DLD1 (cell line): ENCODE results near the gene COMMD6.

ENCODE experiments used
- in situ Hi-C: cut with HindIII; loops from 2 replicates; pipeline ENCODE4 v1.10.0; 2017; ENCODE audit warnings: low sequenced_read_pairs

The COMMD6 gene

GRCh38 chr13:75485286-75486062 lies 52.2 kb downstream of the COMMD6 start:
- in situ Hi-C loops = no loop called here

DNA sequence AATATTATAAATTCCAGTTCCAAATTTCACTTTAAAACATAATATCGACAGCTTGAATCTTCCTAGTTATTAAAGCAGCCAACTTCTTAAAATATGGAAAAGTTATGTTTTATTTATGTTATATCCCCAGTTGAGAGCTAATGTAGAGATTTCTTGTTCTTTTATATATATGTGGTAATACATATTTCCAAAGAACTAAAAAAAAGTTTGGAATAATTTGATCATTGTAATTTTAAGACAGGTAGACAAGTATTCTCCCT lies 54.9 kb downstream of the COMMD6 start:
- in situ Hi-C loops = no loop called here

DNA sequence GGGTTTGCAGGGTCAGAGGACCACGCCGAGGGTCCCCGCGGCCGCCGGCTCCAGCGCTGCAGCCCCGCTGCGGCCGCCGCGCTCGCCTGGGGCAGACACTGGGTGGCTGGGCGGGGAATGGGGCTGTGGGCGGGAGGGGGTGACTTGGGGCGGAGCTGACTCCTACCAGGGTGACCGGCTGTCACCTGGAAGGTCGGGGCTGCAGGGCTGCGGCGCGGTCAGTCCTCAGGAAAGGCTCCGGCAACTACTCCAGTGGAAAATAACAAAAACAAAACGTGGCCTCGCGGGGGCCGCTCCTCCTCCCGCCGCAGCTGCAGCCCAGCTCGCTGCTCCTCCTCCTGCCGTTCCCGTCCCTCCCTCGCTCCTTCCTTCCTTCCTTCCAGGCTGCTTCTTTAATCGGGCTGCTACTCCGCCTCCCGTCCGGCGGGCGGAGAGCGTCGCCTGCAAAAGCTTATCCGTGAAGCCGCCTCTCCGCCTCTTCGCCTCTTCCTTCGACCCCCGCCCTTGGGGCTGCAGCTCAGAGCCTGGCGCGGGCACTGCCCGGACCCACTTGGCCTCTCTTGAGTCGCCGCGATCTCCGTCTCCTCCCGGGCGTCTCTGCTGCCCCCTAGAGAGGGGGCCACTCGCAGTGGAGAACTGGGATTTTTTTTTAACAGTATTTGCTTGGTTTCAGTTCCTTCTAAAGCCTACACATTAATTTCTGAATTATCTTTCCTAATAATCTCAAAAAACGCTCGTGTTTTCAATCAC lies 55.4 kb downstream of the COMMD6 start, which contains the start of gene TBC1D4:
Gene TBC1D4, minus strand, starts transcription at position 100 of the 750 bp plus-strand sequence. CDS start 402 bp downstream, outside the sequence.
- in situ Hi-C loops = no loop called here

DNA sequence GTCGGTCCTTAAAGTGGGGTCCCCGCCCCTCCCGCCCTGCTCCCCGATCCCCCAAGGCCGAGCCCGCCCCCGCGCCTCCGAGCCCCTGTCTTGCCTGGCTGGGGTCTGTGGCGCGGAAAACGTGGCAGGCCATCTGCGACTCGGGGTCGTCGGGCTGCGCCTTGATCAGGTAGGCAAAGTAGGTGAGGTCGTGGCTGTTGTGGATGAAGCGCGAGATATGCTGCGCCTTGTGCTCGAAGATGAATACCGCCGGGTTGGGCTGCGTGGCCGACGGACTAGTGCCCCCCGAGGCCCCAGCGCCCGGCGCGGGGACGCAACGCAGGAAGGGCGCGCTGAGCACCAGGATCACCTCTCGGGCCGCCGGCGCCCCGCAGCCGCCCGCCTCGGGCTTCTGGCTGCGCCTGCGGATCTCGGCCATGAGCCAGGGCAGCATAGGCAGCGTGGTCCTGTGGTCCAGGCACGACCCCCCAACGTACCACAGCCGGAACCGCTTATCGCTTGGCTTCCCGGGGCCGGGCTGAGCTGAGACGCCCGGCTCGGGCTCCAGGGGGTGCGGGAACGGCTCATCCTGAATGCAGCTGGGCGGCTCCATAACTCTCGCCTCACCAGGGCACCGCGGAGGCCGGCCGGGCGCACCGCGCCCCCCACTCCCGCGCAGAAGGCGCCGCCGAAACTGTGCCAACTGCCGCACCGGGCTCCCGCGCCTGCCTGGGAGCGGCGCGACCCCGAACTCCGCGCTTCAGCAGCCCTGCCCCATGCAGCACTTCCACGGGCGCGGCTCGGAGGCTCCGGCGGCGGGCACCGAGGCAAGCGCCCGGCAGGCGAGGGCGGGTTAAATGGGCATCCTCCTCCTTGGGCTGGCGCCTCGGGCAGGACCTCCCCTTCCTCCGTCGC lies 56.2 kb downstream of the COMMD6 start:
- in situ Hi-C loops = no loop called here

DNA sequence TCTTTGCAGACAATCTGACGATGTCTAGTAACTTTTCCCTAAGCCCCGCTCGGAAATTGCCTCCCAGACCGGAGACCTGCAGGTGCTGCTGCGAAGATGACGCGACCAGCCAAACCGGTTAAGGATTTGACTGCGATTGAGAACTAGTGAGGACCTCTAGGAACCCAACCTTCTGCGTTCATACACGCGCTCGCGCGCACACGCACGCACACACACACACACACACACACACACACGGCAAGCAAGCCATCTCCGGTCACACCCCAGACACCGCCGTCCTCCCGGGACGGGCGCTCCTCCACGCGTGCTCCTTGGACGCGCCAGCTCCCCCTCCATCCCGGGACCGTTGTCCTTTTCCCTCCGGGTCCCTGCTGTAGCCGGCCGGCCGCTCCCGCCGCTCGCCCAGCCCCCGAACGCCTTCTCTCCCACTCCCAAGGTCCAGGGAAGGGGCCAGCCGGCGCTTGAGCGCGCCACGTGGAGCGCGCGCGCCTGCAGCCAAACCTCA lies 56.9 kb downstream of the COMMD6 start:
- in situ Hi-C loops = no loop called here

DNA sequence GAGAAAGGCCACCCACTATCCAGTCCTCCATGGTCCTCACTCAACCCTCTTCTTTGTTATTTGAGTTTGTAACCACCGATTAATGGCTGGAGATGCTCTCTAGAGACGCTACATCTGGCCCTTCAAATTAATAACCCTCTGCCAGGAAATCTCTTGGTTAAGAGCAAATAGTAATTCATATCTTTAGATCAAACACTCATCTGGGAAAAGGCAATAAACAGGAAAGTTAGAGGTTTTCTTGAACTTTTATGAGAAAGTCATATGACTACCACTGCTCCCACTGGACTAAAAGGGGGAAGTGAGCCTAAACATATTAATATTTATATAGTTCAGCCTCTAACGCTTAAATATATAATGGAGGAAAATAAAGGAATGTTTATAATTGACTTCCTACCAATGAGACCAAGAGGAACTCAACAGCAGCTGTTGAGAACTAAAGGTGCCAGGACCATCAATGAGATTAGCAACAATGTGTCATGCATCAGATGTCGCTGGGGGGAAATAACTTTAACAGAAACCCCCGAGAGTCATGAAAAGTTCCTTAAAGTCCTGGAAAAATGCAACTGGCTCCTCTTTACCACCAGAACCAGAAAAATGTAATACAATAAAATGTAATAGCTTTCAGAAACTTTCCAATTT lies 58.4 kb downstream of the COMMD6 start:
- in situ Hi-C loops = no loop called here

- in situ Hi-C loops = no loop called here
These were observed 59.0 kb downstream of the COMMD6 start for GRCh38 chr13:75478659-75479058.
